Activated T-helper 1 cell treated with Interleukin-2 at 50 U/mL for 16 hours (primary cell): ENCODE measurements around the gene EML1.

Experiments used
- DNase-seq: peaks from one replicate; pipeline ENCODE4 v3.0.0-alpha.2; 2020; ENCODE audit warnings: low read depth

Gene EML1

GRCh38 chr14:99968191-99968920 lies 175.1 kb downstream of the EML1 start:
- no peak for DNase-seq

GRCh38 chr14:99968941-99969340 lies 175.7 kb downstream of the EML1 start:
- DNase-seq = no peak

- no peak for DNase-seq
These were observed 176.6 kb downstream of the EML1 start for GRCh38 chr14:99969673-99970322.

GRCh38 chr14:99971087-99971940 lies 178.1 kb downstream of the EML1 start:
- peak; percentile 64 for DNase-seq

GRCh38 chr14:99971941-99972747 lies 178.9 kb downstream of the EML1 start:
- peak; percentile 2 for DNase-seq

GRCh38 chr14:99972748-99973466 lies 179.7 kb downstream of the EML1 start:
- DNase-seq = no peak

- no peak for DNase-seq
These were observed 182.0 kb downstream of the EML1 start for GRCh38 chr14:99975190-99975589.

- no peak for DNase-seq
These were observed 182.8 kb downstream of the EML1 start for GRCh38 chr14:99976021-99976420.

- DNase-seq = no peak
These were observed 183.5 kb downstream of the EML1 start for GRCh38 chr14:99976681-99977080.

GRCh38 chr14:99980299-99980698 lies 187.1 kb downstream of the EML1 start:
- no peak for DNase-seq

- DNase-seq = no peak
These were observed 188.6 kb downstream of the EML1 start for GRCh38 chr14:99981806-99982205.

GRCh38 chr14:99982537-99983250 lies 189.5 kb downstream of the EML1 start:
- DNase-seq = peak; percentile 41

- DNase-seq = no peak
These were observed 190.2 kb downstream of the EML1 start for GRCh38 chr14:99983251-99984015.

GRCh38 chr14:99984036-99984435 lies 190.8 kb downstream of the EML1 start:
- no peak for DNase-seq

GRCh38 chr14:99986396-99986795 lies 193.2 kb downstream of the EML1 start:
- DNase-seq = no peak

GRCh38 chr14:99989032-99989431 lies 195.8 kb downstream of the EML1 start:
- DNase-seq = no peak

- DNase-seq = no peak
These were observed 197.3 kb downstream of the EML1 start for GRCh38 chr14:99990268-99991170.

GRCh38 chr14:99991331-99991730 lies 198.1 kb downstream of the EML1 start:
- no peak for DNase-seq
